IPS DF 6.9 (cell line): ENCODE results near the gene OR4F15.
"Not testable (repeated sequence)": the region's sequence is repeated elsewhere in the genome, so short reads cannot be mapped to it uniquely, and the experiment has no call there.

Source experiments
- DNase-seq: peaks from one replicate; pipeline ENCODE4 v3.0.0-alpha.2; 2013; ENCODE audit warnings: low read depth, low spot score
- H3K27ac ChIP-seq: one replicate; pipeline ENCODE4 v1.5.1; 2013; ENCODE audit warnings: low read length, control low read depth
- H3K27me3 ChIP-seq: 2 replicates; pipeline ENCODE4 v1.6.1; 2013; ENCODE audit warnings: mild to moderate bottlenecking, low read length; ENCODE audit not compliant: control insufficient read depth, insufficient read depth
- H3K36me3 ChIP-seq: 2 replicates; pipeline ENCODE4 v1.6.1; 2013; ENCODE audit warnings: low read length; ENCODE audit not compliant: control insufficient read depth, insufficient read depth
- H3K4me1 ChIP-seq: 2 replicates; pipeline ENCODE4 v1.6.1; 2013; ENCODE audit warnings: low read length; ENCODE audit not compliant: control insufficient read depth, insufficient read depth
- H3K4me3 ChIP-seq: 2 replicates; pipeline ENCODE4 v1.5.1; 2013; ENCODE audit warnings: mild to moderate bottlenecking, low read length
- H3K9me3 ChIP-seq: 2 replicates; pipeline ENCODE4 v1.6.1; 2013; ENCODE audit warnings: low read length, inconsistent platforms; ENCODE audit not compliant: control insufficient read depth, insufficient read depth
- WGBS: extraction: QIAGEN DNeasy Blood & Tissue Kit; methylation state at CpG from one replicate; pipeline ENCODE4 v1.1.7; 2013; ENCODE audit warnings: mixed read lengths, missing lambda C conversion rate; ENCODE audit not compliant: insufficient read length, insufficient coverage; 5-methylcytosine and 5-hydroxymethylcytosine counted together

OR4F15 gene, protein sequence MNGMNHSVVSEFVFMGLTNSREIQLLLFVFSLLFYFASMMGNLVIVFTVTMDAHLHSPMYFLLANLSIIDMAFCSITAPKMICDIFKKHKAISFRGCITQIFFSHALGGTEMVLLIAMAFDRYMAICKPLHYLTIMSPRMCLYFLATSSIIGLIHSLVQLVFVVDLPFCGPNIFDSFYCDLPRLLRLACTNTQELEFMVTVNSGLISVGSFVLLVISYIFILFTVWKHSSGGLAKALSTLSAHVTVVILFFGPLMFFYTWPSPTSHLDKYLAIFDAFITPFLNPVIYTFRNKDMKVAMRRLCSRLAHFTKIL

DNA sequence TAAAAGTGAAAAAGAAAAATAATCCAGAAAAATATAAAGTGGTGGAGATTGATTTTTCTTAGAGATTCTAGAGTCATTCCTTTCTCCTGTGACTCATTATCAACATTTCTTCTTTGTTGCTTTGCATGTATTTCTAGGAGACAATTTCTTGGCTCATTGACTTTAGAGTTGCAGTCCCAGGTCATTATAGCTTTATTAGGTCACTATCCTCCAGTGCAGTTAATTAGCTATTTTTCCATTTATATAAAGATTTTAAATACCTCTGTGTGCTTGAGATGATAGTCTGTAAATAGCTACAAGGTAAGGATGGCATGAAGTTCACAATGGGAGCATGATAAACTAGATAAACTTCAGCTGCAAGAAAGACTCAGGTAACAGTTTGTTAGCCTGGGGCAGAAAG, at the start of gene OR4F15:
TSS of gene OR4F15 (plus strand) at position 301 of the 400 bp plus-strand sequence. CDS start 5,985 bp downstream, outside the sequence.
- no peaks in the 10 kb centered on the region for H3K4me1 ChIP-seq
- H3K36me3 ChIP-seq = no peaks in the 10 kb centered on the region
- no peak for DNase-seq
- no peaks in the 10 kb centered on the region for H3K27me3 ChIP-seq
- H3K4me3 ChIP-seq = no peak within 1 kb of the TSS
- H3K27ac ChIP-seq = no peak within 1 kb of the TSS
- H3K9me3 ChIP-seq = no peaks in the 10 kb centered on the region; the same call in 1 of the 2 replicates

DNA sequence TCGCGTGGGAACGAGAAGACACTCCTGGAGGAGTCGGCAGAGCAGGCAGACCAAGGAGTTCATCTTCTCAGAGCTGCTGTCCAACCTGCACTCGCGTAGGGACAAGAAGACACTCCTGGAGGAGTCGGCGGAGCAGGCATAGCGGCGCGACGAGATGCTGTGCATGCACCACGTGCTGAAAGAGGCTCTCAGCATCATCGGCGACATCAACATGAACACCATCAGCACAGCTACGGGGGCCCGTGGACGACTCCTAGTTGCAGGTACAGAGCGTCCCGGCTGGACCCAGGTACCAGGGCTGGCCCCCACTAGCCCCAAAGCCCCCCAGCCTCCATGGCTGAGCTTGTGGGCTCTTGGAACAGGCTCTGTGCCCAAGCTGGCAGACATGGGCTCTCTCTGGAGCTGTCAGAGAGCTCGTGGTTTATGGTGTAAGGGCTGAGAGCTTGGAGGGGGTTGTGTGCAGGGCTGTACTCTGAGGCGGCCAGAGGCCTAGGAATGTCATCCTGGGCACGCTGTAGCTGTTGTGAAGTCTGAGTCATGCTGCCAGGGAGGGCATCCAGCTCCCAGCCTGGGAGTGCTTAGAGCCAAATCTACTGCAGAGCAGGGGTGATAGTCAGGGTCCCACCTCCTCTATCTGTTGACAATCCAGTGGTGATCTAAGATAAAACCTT, 47.2 kb upstream of the OR4F15 start:
- not testable (repeated sequence) for DNase-seq, H3K27ac ChIP-seq, H3K4me1 ChIP-seq, H3K27me3 ChIP-seq, H3K36me3 ChIP-seq, H3K9me3 ChIP-seq, H3K4me3 ChIP-seq
- WGBS = no CpG with 5 or more reads among the region's 23 CpGs

DNA sequence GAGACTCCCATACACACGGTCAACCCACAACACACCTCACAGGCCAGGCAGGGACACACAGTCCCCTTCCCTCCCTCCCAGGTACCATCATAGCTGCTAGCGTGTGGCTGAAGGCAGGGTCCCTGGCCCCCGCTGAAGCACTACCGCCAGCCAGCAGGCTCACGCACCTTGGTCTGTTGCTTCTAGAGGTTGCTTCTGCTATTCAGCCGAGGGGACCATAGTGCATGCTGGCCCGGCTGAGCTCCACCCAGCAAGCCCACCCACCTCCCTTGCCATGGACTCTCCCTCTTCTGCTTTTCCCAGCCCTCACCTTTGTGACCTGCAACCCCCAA, 46.7 kb upstream of the OR4F15 start:
- not testable (repeated sequence) for H3K27me3 ChIP-seq, H3K4me3 ChIP-seq, H3K27ac ChIP-seq, H3K9me3 ChIP-seq, H3K36me3 ChIP-seq, DNase-seq, H3K4me1 ChIP-seq
- WGBS = no CpG with 5 or more reads among the region's 7 CpGs

DNA sequence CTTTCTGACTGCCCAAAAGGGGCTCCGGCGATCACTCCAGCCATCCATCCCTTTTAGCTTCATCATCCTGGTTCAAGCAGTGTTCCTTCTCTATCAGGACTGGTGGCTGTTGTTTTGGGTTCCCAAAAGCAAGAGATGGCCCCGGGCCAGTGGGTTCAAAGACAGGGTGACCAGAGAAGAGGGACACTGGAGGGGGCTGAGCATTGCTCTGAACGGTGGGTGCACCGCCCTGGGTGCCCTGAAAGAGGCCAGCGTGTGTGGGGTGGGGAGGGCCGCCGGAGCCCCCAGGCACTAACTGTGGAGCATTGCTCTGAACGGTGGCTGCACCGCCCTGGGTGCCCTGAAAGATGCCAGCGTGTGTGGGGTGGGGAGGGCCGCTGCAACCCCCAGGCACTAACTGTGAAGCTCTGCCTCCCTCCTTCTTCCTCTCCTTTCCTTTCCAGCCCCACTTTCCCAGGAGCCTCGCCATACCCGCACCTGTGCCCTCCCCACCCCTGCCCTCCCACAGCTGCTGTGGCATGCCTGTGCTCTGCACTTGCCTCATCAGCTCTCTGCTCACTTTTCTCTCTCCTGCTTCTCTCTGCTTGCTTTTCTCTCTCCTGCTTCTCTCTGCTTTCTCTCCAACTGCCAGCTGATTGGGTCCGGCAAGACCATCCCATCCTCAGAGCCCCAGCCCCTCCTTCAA, 46.1 kb upstream of the OR4F15 start:
- no peak for DNase-seq
- WGBS = no CpG with 5 or more reads among the region's 15 CpGs
- no peaks in the 10 kb centered on the region for H3K4me1 ChIP-seq

DNA sequence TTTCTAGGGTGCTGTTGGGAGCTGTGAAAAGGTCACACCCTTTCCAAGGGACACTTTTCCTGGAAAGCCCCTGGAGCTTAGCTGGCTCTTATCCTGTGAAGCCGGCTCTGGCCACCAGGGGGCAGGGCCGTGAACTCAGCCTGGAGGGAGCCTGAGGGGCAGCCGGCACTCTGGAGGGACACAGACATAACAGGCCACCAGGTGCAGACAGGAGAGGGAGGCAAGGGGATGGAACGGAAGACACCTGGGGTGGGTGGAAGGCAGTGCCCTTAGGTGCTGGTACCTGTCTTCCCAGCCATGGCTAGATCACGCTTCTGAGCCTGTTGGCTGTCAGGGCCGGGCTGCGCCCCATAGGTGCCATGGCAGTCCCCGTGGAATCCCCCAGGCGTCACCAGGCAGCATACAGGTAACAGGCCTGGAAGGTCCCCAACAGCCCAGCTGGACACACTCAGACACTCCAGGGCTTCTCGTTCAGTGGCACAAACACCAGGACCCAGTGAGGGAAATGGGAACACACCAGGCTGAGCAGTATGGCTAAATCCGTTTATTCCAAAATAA, 44.8 kb upstream of the OR4F15 start:
- not testable (repeated sequence) for H3K4me1 ChIP-seq, DNase-seq, H3K4me3 ChIP-seq, H3K9me3 ChIP-seq, H3K27me3 ChIP-seq, H3K36me3 ChIP-seq, H3K27ac ChIP-seq
- no CpG with 5 or more reads among the region's 11 CpGs for WGBS

More for the DNA sequence above, 46.1 kb upstream of the OR4F15 start:
- H3K36me3 ChIP-seq = no peaks in the 10 kb centered on the region
- no peaks in the 10 kb centered on the region for H3K27me3 ChIP-seq
- no peak overlapping the region for H3K27ac ChIP-seq
- H3K4me3 ChIP-seq = no peak overlapping the region
- H3K9me3 ChIP-seq = no peaks in the 10 kb centered on the region

DNA sequence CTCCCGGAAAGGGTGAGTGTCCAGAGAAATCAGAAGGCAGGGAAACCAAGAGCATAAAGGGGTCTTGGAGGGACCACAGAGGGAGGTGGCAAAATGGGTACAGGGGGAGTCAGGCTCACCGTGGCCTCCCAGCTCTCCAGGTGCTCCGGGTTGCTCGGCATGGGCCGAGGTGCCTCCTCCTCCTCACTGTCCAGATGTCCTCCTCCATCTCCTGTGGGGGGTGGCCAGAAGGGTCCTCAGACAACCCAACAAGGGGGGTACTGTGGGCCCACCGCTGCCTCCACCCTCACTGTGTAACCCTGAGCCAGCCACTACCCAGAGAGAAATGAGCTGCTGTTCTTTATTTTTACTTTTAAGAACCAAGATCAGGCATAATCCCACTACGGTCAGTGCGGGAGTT, 39.1 kb upstream of the OR4F15 start:
- no peaks in the 10 kb centered on the region for H3K36me3 ChIP-seq
- H3K4me3 ChIP-seq = no peak overlapping the region
- no peaks in the 10 kb centered on the region for H3K27me3 ChIP-seq
- WGBS = no CpG with 5 or more reads among the region's 8 CpGs
- H3K27ac ChIP-seq = no peak overlapping the region
- DNase-seq = no peak
- H3K4me1 ChIP-seq = no peaks in the 10 kb centered on the region
- no peaks in the 10 kb centered on the region for H3K9me3 ChIP-seq

DNA sequence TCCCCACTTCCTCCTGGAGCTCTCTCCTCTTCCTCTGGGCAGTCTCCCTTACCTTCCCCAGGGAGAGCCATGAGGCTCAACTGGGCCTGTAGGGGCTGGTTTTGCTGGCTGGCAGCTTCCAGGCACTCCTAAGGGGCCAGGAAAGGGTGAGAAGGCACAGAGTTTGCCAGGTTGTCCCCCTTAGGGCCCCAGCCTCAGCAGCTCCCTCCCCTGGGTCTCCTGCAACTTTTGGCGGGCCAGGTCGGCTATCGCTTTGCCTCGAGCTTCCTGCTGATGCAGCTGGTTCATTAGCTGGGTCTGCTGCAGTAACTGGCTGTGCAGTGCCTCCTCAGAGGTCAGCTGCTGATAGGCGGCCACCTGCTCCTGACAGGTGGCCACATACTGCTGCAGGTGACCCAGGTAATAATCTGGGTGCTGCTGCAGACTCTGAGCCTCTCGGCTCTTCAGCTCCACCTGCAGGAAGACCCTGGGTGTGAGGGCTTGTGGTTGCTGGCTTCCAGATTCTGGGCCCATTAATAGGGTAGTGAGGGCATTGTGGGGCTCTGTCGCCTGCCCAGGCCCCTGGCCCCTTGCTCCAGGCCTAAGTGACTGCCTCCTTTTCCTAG, 38.4 kb upstream of the OR4F15 start:
- no peak overlapping the region for H3K4me3 ChIP-seq
- no peaks in the 10 kb centered on the region for H3K9me3 ChIP-seq
- H3K36me3 ChIP-seq = no peaks in the 10 kb centered on the region
- H3K27me3 ChIP-seq = no peaks in the 10 kb centered on the region
- no peaks in the 10 kb centered on the region for H3K4me1 ChIP-seq
- no peak for DNase-seq
- H3K27ac ChIP-seq = no peak overlapping the region
- no CpG with 5 or more reads among the region's 7 CpGs for WGBS

DNA sequence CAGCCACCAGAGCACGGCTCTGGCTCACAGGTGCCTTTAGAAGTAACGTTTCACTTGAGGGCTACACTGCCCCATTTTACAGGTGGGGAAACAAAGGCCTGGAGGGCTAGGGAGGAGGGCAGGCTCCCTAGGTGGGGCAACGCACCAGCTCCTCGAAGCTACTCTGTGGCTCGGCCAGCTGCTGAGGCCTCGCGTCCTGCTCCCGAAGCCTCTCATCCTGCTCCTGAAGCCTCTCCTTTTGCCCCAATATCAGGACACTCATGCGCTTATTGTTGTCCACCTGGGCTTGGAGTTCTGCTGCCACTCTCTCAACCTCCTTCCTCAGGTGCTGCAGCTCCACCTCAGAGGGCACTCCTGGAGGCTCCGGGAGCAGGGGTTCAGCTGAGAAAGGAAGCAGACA, 36.9 kb upstream of the OR4F15 start:
- no peak for DNase-seq
- Histone ChIP-seq H3K27me3 (no peaks in the 10 kb centered on the region), H3K4me3 (no peak overlapping the region), H3K36me3 (no peaks in the 10 kb centered on the region), H3K9me3 (no peaks in the 10 kb centered on the region), H3K4me1 (no peaks in the 10 kb centered on the region), H3K27ac (no peak overlapping the region)
- no CpG with 5 or more reads among the region's 10 CpGs for WGBS

DNA sequence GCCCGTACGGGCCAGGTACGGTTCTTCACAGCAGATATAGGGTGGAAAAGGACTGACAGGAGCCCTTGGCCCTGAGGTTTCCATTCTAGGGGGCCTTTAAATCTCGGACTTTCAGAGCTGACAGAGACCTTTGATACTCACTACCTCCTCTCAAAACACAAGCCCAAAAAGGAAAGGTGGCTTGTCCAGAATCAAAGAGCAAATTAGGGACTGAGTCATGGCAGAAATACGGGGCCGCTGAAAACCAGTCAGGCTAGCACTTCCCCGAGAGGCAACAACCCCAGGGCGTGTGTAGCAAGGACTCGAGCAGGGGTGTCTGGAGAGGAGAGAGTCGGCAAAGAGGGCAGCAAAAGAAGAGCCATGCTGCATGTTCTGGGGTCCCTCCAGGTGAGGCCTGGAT, 33.4 kb upstream of the OR4F15 start:
- not testable (repeated sequence) for H3K4me3 ChIP-seq, H3K27me3 ChIP-seq, H3K27ac ChIP-seq, DNase-seq, H3K36me3 ChIP-seq, H3K4me1 ChIP-seq, H3K9me3 ChIP-seq
- WGBS = no CpG with 5 or more reads among the region's 10 CpGs

DNA sequence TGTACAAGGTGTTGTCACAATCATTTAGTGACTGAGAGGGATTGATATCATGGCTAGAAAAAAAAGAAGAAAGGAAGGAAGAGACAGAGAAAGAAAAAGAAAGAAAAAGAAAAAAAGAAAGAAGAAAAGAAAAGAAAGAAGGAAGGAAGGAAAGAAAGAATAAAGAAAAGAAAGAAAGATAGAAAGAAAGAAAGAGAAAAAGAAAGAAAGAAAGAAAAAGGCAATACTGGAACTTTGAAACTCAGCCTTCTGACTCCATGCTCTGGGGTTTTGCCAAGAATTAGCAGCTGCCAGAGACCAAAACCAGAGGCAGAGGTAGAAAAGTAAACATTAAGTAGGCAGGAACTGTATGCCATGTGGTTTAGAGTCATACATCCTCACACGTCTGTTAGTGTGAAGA, 31.8 kb upstream of the OR4F15 start:
- H3K4me1 ChIP-seq, DNase-seq, H3K27me3 ChIP-seq, H3K27ac ChIP-seq, H3K9me3 ChIP-seq, H3K36me3 ChIP-seq, H3K4me3 ChIP-seq: not testable (repeated sequence)
- no CpG with 5 or more reads among the region's 1 CpG for WGBS
